HG02973 (cell line): ENCODE measurements around the gene ADAMTSL1.

Source experiments
- ATAC-seq: cut with Tn5 transposase; IDR thresholded peaks from one replicate; pipeline ENCODE4 v1.9.1; 2021; ENCODE audit warnings: moderate library complexity; ENCODE audit not compliant: unreplicated experiment

ADAMTSL1 gene

GRCh38 chr9:18495065-18495464, 21.1 kb downstream of the ADAMTSL1 start:
- ATAC-seq: no peak

- ATAC-seq: no peak
Measured at GRCh38 chr9:18496256-18497000, 22.5 kb downstream of the ADAMTSL1 start.

GRCh38 chr9:18499062-18499461, 25.1 kb downstream of the ADAMTSL1 start:
- ATAC-seq: no peak

- ATAC-seq: no peak
Measured at GRCh38 chr9:18499980-18500379, 26.0 kb downstream of the ADAMTSL1 start.

- ATAC-seq: no peak
Measured at GRCh38 chr9:18500451-18500850, 26.5 kb downstream of the ADAMTSL1 start.

- no peak for ATAC-seq
Measured at GRCh38 chr9:18501949-18502348, 28.0 kb downstream of the ADAMTSL1 start.

- ATAC-seq: no peak
Measured at GRCh38 chr9:18502546-18502945, 28.6 kb downstream of the ADAMTSL1 start.

- ATAC-seq: no peak
Measured at GRCh38 chr9:18504707-18505106, 30.8 kb downstream of the ADAMTSL1 start.

GRCh38 chr9:18507151-18507550, 33.2 kb downstream of the ADAMTSL1 start:
- ATAC-seq: no peak

GRCh38 chr9:18516514-18516913, 42.6 kb downstream of the ADAMTSL1 start:
- no peak for ATAC-seq

GRCh38 chr9:18516965-18517364, 43.0 kb downstream of the ADAMTSL1 start:
- ATAC-seq: no peak

GRCh38 chr9:18520416-18521047, 46.6 kb downstream of the ADAMTSL1 start:
- ATAC-seq: no peak

- ATAC-seq: no peak
Measured at GRCh38 chr9:18526685-18527084, 52.7 kb downstream of the ADAMTSL1 start.

GRCh38 chr9:18531136-18532065, 57.4 kb downstream of the ADAMTSL1 start:
- ATAC-seq: no peak

GRCh38 chr9:18534611-18535010, 60.7 kb downstream of the ADAMTSL1 start:
- ATAC-seq: no peak

GRCh38 chr9:18536554-18536953, 62.6 kb downstream of the ADAMTSL1 start:
- ATAC-seq: no peak

- ATAC-seq: no peak
Measured at GRCh38 chr9:18539203-18539693, 65.3 kb downstream of the ADAMTSL1 start.

GRCh38 chr9:18542837-18543405, 69.0 kb downstream of the ADAMTSL1 start:
- ATAC-seq: no peak

- ATAC-seq: no peak
Measured at GRCh38 chr9:18543406-18544192, 69.6 kb downstream of the ADAMTSL1 start.

- no peak for ATAC-seq
Measured at GRCh38 chr9:18544456-18544855, 70.5 kb downstream of the ADAMTSL1 start.
